H1 (cell line): Measurements from ENCODE around the gene IL10. TPM values are rescaled to one million over a fixed set of nuclear protein-coding genes. Genes with fewer than 3 reads are reported as not detected.

ENCODE experiments used
- CTCF ChIA-PET: fragments of 300-600 bp; sonication (Branson Sonifier 250); formaldehyde crosslinking; loops from one replicate; lab custom pipeline; 2021; ENCODE audit not compliant: partially characterized antibody; lab: Charles Lee
- POLR2A ChIA-PET: fragments of 300-600 bp; sonication (Branson Sonifier 250); formaldehyde crosslinking; loops from one replicate; lab custom pipeline; 2021; ENCODE audit warnings: inconsistent platforms; ENCODE audit not compliant: partially characterized antibody; lab: Charles Lee
- DNase-seq, 2 experiments: peaks; one replicate each; pipeline versions ENCODE4 v3.0.0 to v3.0.0-alpha.2; 2010 to 2022; ENCODE audit warnings: low spot score in 2 of 2, low read depth in 1 of 2, mixed read lengths in 1 of 2
- FAIRE-seq: peaks from 2 replicates; lab custom pipeline; 2011; peaks lifted over from hg19 to GRCh38; lab: Jason Lieb, UNC
- H2AFZ ChIP-seq: 2 replicates; pipeline ENCODE4 v1.8.1; 2012; ENCODE audit warnings: low read length, inconsistent platforms
- H2AK5ac ChIP-seq: 2 replicates; pipeline ENCODE4 v1.6.1; 2013; ENCODE audit warnings: low read depth, low read length
- H2BK120ac ChIP-seq: replicated peaks from 2 replicates; pipeline ENCODE3; 2013; ENCODE audit warnings: low read depth, low read length, inconsistent platforms
- H2BK12ac ChIP-seq: 2 replicates; pipeline ENCODE4 v1.6.1; 2013; ENCODE audit warnings: low read depth, low read length
- H2BK15ac ChIP-seq: 2 replicates; pipeline ENCODE4 v1.6.1; 2013; ENCODE audit warnings: low read length
- H2BK20ac ChIP-seq: 2 replicates; pipeline ENCODE4 v1.6.1; 2013; ENCODE audit warnings: low read length
- H2BK5ac ChIP-seq: 2 replicates; pipeline ENCODE4 v1.6.1; 2013; ENCODE audit warnings: low read depth, low read length
- H3K14ac ChIP-seq: 2 replicates; pipeline ENCODE4 v1.6.1; 2013; ENCODE audit warnings: inconsistent platforms; ENCODE audit not compliant: insufficient read length
- H3K18ac ChIP-seq: 2 replicates; pipeline ENCODE4 v1.6.1; 2013; ENCODE audit warnings: low read length; ENCODE audit errors: extremely low read depth
- H3K23ac ChIP-seq: 2 replicates; pipeline ENCODE4 v1.6.1; 2013; ENCODE audit warnings: inconsistent platforms; ENCODE audit not compliant: insufficient read length
- H3K23me2 ChIP-seq: 2 replicates; pipeline ENCODE4 v1.6.1; 2013; ENCODE audit warnings: low read depth, low read length
- H3K27ac ChIP-seq: 2 replicates; pipeline ENCODE4 v1.6.1; 2011; ENCODE audit warnings: low read depth, low read length, inconsistent platforms
- H3K27me3 ChIP-seq, 4 experiments: replicated peaks in 1 of 4; 1 replicate in 1 of 4; 2 replicates in 3 of 4; pipeline versions ENCODE4 v1.6.1 to v1.8.1; 2011 to 2013; ENCODE audit warnings: low read length in 3 of 4, mild to moderate bottlenecking in 3 of 4, inconsistent platforms in 2 of 4, mixed read lengths in 2 of 4, moderate library complexity in 1 of 4; ENCODE audit not compliant: control insufficient read depth in 3 of 4, insufficient read depth in 3 of 4; ENCODE audit errors: extremely low read depth in 1 of 4
- H3K36me3 ChIP-seq, 4 experiments: 2 replicates each; pipeline versions ENCODE4 v1.6.1 to v1.8.1; 2011 to 2013; ENCODE audit warnings: mild to moderate bottlenecking in 4 of 4, low read length in 3 of 4, moderate library complexity in 2 of 4, control low read depth in 1 of 4, inconsistent platforms in 1 of 4; ENCODE audit not compliant: insufficient read depth in 4 of 4, control insufficient read depth in 2 of 4
- H3K4ac ChIP-seq: replicated peaks from 2 replicates; pipeline ENCODE3; 2013; ENCODE audit warnings: low read length, low read depth, mixed read lengths, inconsistent platforms; ENCODE audit not compliant: insufficient read length
- H3K4me1 ChIP-seq, 4 experiments: replicated peaks in 1 of 4; 1 replicate in 1 of 4; 2 replicates in 3 of 4; pipeline versions ENCODE4 v1.6.1 to v1.8.1; 2011 to 2013; ENCODE audit warnings: low read length in 3 of 4, inconsistent platforms in 2 of 4, mixed read lengths in 1 of 4; ENCODE audit not compliant: insufficient read depth in 4 of 4, control insufficient read depth in 3 of 4
- H3K4me2 ChIP-seq, 2 experiments: 2 replicates each; pipeline versions ENCODE4 v1.6.1 to v1.8.1; 2011 to 2013; ENCODE audit warnings: low read depth in 2 of 2, low read length in 2 of 2, control low read depth in 1 of 2, inconsistent platforms in 1 of 2, mild to moderate bottlenecking in 1 of 2; ENCODE audit not compliant: insufficient read depth in 1 of 2
- H3K4me3 ChIP-seq, 4 experiments: fragments of 200-600, 300-600 bp in 1 of 4; sonication (generic), shearing (Covaris generic), sonication (Bioruptor Twin) in 1 of 4; 2 replicates each; pipeline versions ENCODE4 v1.5.1 to v1.8.1; 2011 to 2016; ENCODE audit warnings: low read length in 4 of 4, low read depth in 3 of 4, control low read depth in 2 of 4, inconsistent platforms in 2 of 4, mild to moderate bottlenecking in 2 of 4, mixed read lengths in 1 of 4, moderate library complexity in 1 of 4; ENCODE audit not compliant: insufficient read depth in 2 of 4; ENCODE audit errors: extremely low read depth in 1 of 4
- H3K56ac ChIP-seq: replicated peaks from 2 replicates; pipeline ENCODE3; 2013; ENCODE audit warnings: low read depth, mild to moderate bottlenecking, mixed read lengths, low read length, inconsistent platforms; ENCODE audit not compliant: insufficient read length
- H3K79me1 ChIP-seq: 2 replicates; pipeline ENCODE4 v1.6.1; 2013; ENCODE audit warnings: low read depth, low read length, control low read depth
- H3K79me2 ChIP-seq, 2 experiments: 2 replicates each; pipeline versions ENCODE4 v1.6.1 to v1.8.1; 2012 to 2013; ENCODE audit warnings: low read length in 2 of 2, mild to moderate bottlenecking in 2 of 2, inconsistent platforms in 1 of 2; ENCODE audit not compliant: insufficient read depth in 2 of 2, control insufficient read depth in 1 of 2
- H3K9ac ChIP-seq, 4 experiments: replicated peaks in 1 of 4; 1 replicate in 1 of 4; 2 replicates in 3 of 4; pipeline versions ENCODE4 v1.6.1 to v1.8.1; 2011 to 2013; ENCODE audit warnings: low read depth in 3 of 4, low read length in 3 of 4, control low read depth in 2 of 4, mild to moderate bottlenecking in 2 of 4, moderate library complexity in 2 of 4, inconsistent platforms in 1 of 4; ENCODE audit errors: extremely low read depth in 1 of 4
- H3K9me3 ChIP-seq, 2 experiments: 2 replicates each; pipeline versions ENCODE4 v1.6.1 to v1.8.1; 2012 to 2013; ENCODE audit warnings: mild to moderate bottlenecking in 2 of 2, moderate library complexity in 2 of 2, control low read depth in 1 of 2, inconsistent platforms in 1 of 2, low read depth in 1 of 2, low read length in 1 of 2, mixed read lengths in 1 of 2; ENCODE audit not compliant: insufficient read depth in 2 of 2
- H4K20me1 ChIP-seq, 2 experiments: replicated peaks in 1 of 2; 2 replicates each; pipeline versions ENCODE3 to v1.8.1; 2011 to 2013; ENCODE audit warnings: inconsistent platforms in 2 of 2, low read length in 2 of 2, mild to moderate bottlenecking in 1 of 2; ENCODE audit not compliant: insufficient read depth in 2 of 2, control insufficient read depth in 1 of 2
- H4K5ac ChIP-seq: 2 replicates; pipeline ENCODE4 v1.6.1; 2013; ENCODE audit warnings: low read length, low read depth, mixed read lengths, inconsistent platforms; ENCODE audit not compliant: insufficient read length
- H4K8ac ChIP-seq: 2 replicates; pipeline ENCODE4 v1.8.0; 2013; ENCODE audit warnings: mild to moderate bottlenecking, moderate library complexity, low read length, inconsistent platforms; ENCODE audit not compliant: insufficient read depth; ENCODE audit errors: extremely low read depth
- H4K91ac ChIP-seq: replicated peaks from 2 replicates; pipeline ENCODE3; 2013; ENCODE audit warnings: low read length, mixed read lengths, inconsistent platforms; ENCODE audit not compliant: insufficient read length
- CHD2 ChIP-seq: IDR thresholded peaks from 2 replicates; pipeline ENCODE4 v1.6.1; 2012; ENCODE audit warnings: low read length, improper control_type of control experiment
- CTCF ChIP-seq, 3 experiments: IDR thresholded peaks; 1 replicate in 2 of 3; 2 replicates in 1 of 3; pipeline versions ENCODE4 v1.5.1 to v1.6.1; 2011; ENCODE audit warnings: low read length in 3 of 3, mild to moderate bottlenecking in 3 of 3, inconsistent platforms in 2 of 3, low read depth in 1 of 3, moderate library complexity in 1 of 3; ENCODE audit not compliant: insufficient read depth in 1 of 3; ENCODE audit errors: control extremely low read depth in 1 of 3
- EP300 ChIP-seq, 2 experiments: IDR thresholded peaks; 1 replicate in 1 of 2; 2 replicates in 1 of 2; pipeline ENCODE4 v1.6.1; 2011 to 2012; ENCODE audit warnings: low read depth in 2 of 2, low read length in 2 of 2, mild to moderate bottlenecking in 2 of 2, borderline replicate concordance in 1 of 2, inconsistent platforms in 1 of 2, moderate library complexity in 1 of 2
- NANOG ChIP-seq: IDR thresholded peaks from 2 replicates; pipeline ENCODE4 v1.6.1; 2011; ENCODE audit warnings: low read length, low read depth, mild to moderate bottlenecking, inconsistent platforms; ENCODE audit not compliant: insufficient read depth, poor library complexity, severe bottlenecking
- RAD21 ChIP-seq, 2 experiments: IDR thresholded peaks in 1 of 2; conservative IDR thresholded peaks in 1 of 2; 2 replicates each; pipeline ENCODE4 v1.6.1; 2011; ENCODE audit warnings: low read depth in 2 of 2, low read length in 2 of 2, improper control_type of control experiment in 1 of 2, inconsistent platforms in 1 of 2, mild to moderate bottlenecking in 1 of 2, moderate library complexity in 1 of 2
- TEAD4 ChIP-seq: IDR thresholded peaks from 2 replicates; pipeline ENCODE4 v1.6.1; 2012; ENCODE audit warnings: low read depth, low read length, inconsistent platforms, mixed read lengths
- WGBS, 2 experiments: shearing (Covaris generic) in 1 of 2; methylation state at CpG; one replicate each; pipeline versions ENCODE4 v1.1.6 to v1.1.7; 2013 to 2015; ENCODE audit warnings: low lambda C conversion rate in 2 of 2, mixed read lengths in 2 of 2, inconsistent platforms in 1 of 2, low coverage in 1 of 2, missing lambda C conversion rate in 1 of 2; ENCODE audit not compliant: insufficient replicate concordance in 2 of 2, insufficient coverage in 1 of 2, insufficient read length in 1 of 2; ENCODE audit errors: extremely low coverage in 1 of 2, missing lambda C conversion rate in 1 of 2; 5-methylcytosine and 5-hydroxymethylcytosine counted together
- polyA plus RNA-seq, 7 experiments: library from polyadenylated mRNA; depleted of rRNA in 3 of 7; stranded (reverse) in 5 of 7; unstranded in 2 of 7; fragments of >200 nt in 5 of 7; fragments of 200-250 nt in 2 of 7; gene quantifications; 1 replicate in 5 of 7; 2 replicates in 1 of 7; 4 replicates in 1 of 7; pipeline versions ENCODE4 v1.2.1 to v1.2.3, GENCODE V29; 2011 to 2013; ENCODE audit warnings: missing spikeins in 2 of 7, mixed read lengths in 2 of 7
- total RNA-seq: library from RNA; stranded (reverse); fragmentation: NEBNext Ultra II Directional; extraction: Animal tissue kit (Norgen Biotek cat#: 25700); gene quantifications from 2 replicates; pipeline ENCODE4 v1.2.1, GENCODE V29; 2021

IL10 gene
- total and polyA plus RNA-seq, 2 of the 8 experiments (the other 6 are each of a cell fraction or from before 2014, with no cell fraction given), result not detected

- Histone ChIP-seq H4K8ac (no peak overlapping the region), H2BK15ac (no peak overlapping the region), H3K79me2 (no peaks in the 10 kb centered on the region), H2BK5ac (no peak overlapping the region), H3K56ac (no peak overlapping the region), H3K9ac (no peak overlapping the region), H3K79me1 (no peaks in the 10 kb centered on the region), H3K27me3 (no peaks in the 10 kb centered on the region), H4K91ac (no peak overlapping the region), H3K4me1 (peaks cover 0 to 3% (median 0%) of the 10 kb centered on the region in 4 experiments; a peak in 2 of 7 replicates), H4K20me1 (peaks cover 2 to 5% of the 10 kb centered on the region in 2 experiments), H3K9me3 (no peaks in the 10 kb centered on the region), H3K23ac (no peak overlapping the region), H2BK12ac (no peak overlapping the region), H2BK120ac (no peak overlapping the region), H3K14ac (no peak overlapping the region), H4K5ac (no peak overlapping the region), H3K4me2 (no peak overlapping the region), H3K23me2 (no peaks in the 10 kb centered on the region), H3K27ac (no peak overlapping the region), H3K36me3 (peaks cover 0 to 3% (median 0%) of the 10 kb centered on the region in 4 experiments; a peak in 1 of 8 replicates), H2BK20ac (no peak overlapping the region), H3K4me3 (no peak overlapping the region), H3K18ac (no peak overlapping the region), H2AFZ (no peak overlapping the region), H3K4ac (no peak overlapping the region), H2AK5ac (no peak overlapping the region)
- DNase-seq (no peak), FAIRE-seq (no peak)
- 87% methylated on average over 3 of the region's 3 CpGs; no CpG with 5 or more reads in 1 of the 2 experiments for WGBS, 2 experiments
- ChIA-PET CTCF (interaction anchor here (0.6 to 8.0 kb wide), 32 partner anchors 10 to 259 kb away, joined by 3 to 81 read pairs (median 4); partner anchors contain the start of gene IL19), POLR2A (no interaction called here)
- TF ChIP-seq TEAD4, result 0 out of 2 replicates have a peak, but pooled peaks have one; percentile 14
- TF ChIP-seq RAD21 (IDR thresholded peaks at IDR 0.05 in 1 of 2, conservative IDR thresholded peaks at IDR 0.05 in 1 of 2; ENCODE audit: low read depth in 2 of 2, low read length in 2 of 2), result peak; percentile 34 to 64; a peak in 3 of 4 replicates
- TF ChIP-seq NANOG, result no peak
- TF ChIP-seq CHD2, result no peak
- no peak for TF ChIP-seq EP300 (IDR thresholded peaks at IDR 0.05; ENCODE audit: borderline replicate concordance in 1 of 2, low read depth in 2 of 2, low read length in 2 of 2)
- TF ChIP-seq CTCF (IDR thresholded peaks at IDR 0.05; ENCODE audit: control extremely low read depth in 1 of 3, insufficient read depth in 1 of 3, low read depth in 1 of 3, low read length in 3 of 3), result peak in 2 of 3 experiments; percentile 48 to 56; a peak in 3 of 4 replicates
Observed at GRCh38 chr1:206738370-206739366, 33.6 kb downstream of the IL10 start.
